Hypothalamus (tissue), 51 donors: Measurements from ENCODE around the gene CAMK1.

ENCODE experiments used
- DNase-seq, 51 donors: peaks; one replicate each; lab custom pipeline; 2025; lab: John Stamatoyannopoulos, UW

The CAMK1 gene

DNA sequence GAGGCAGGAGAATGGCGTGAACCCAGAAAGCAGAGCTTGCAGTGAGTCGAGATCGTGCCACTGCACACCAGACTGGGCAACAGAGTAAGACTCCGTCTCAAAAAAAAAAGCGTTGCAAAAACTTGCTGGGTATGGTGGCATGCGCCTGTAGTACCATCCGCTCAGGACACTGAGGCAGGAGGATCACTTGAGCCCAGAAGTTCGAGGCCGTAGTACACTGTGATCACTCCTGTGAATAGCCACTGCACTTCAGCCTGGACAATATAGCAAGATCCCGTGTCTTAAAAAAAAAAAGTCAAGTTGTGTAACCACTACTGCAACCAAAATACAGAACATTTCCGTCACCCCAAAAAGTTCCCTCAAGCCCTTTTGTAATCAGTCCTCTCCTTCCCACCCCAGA lies 24.7 kb upstream of the CAMK1 start:
- no peak for DNase-seq

DNA sequence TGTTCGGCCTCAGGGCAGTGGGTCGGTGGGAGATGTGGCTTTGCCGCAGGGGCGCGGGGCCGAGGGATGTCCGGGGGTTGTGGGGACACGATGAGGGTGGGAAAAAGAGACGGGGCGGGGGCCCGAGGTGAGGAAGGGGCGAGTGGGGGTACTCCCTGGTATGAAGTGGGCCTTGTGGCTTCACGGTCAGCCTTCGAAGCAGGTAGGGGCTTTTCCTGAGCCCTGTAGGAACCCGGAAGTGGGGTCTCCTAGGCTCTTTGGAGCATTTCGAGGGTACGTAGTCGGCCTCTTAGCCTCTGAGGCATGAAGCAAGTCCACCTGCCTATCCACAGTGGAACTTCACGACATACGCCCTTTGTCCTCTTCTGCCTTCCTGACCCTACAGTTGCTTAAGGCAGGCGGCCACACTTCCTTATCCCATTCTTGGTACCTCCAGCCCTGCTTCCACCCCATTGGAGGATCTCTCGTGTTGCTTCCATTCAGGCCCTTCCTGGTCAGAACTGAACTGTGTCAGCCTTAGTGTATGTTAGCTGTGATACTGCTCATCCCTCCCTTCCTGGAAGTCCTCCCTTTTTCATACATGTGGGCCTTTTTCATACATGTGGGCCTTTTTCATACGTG lies 23.5 kb upstream of the CAMK1 start:
- DNase-seq = no peak

- DNase-seq = peak; percentile 78 to 98 (median 91)
Measured at GRCh38 chr3:9792405-9793160, 22.8 kb upstream of the CAMK1 start, which contains the start of the genes ARPC4 and TADA3. TSS of gene ARPC4 (plus strand) at chr3:9793082. CDS start at chr3:9793122, 40 bp downstream. TSS of gene TADA3 (minus strand) at chr3:9792473. CDS start at chr3:9791466, 1,007 bp downstream.

GRCh38 chr3:9791790-9792404 lies 22.1 kb upstream of the CAMK1 start:
- no peak for DNase-seq

- no peak for DNase-seq
Measured at GRCh38 chr3:9791127-9791526, 21.4 kb upstream of the CAMK1 start.

GRCh38 chr3:9787714-9788113 lies 18.0 kb upstream of the CAMK1 start:
- no peak for DNase-seq

- DNase-seq = no peak
Measured at GRCh38 chr3:9786825-9787669, 17.3 kb upstream of the CAMK1 start.

DNA sequence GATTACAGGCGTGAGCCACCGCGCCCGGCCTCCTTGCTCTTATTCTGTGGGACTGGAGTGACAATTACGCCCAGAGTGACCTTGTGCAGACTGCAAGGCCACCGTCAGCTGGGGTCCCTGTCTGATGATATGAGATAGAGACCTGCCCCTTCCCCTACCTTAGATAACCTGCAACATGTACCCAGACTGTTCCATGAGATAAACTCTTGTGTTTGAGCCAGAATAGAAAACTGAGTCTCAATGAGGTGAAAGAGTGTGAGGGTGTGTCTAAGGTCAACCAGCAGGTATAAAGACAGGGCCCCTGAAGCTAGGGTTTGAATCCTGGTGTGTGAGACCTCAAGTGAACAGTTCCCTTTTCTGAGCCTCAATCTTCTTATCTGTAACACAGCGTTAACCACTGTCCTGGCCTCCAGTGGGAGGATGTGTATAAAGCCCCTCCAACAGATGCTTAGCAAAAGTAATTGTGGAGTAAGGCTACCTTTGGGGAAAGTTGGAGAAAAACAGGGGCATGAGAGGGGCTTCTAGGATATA lies 16.5 kb upstream of the CAMK1 start:
- DNase-seq = no peak

DNA sequence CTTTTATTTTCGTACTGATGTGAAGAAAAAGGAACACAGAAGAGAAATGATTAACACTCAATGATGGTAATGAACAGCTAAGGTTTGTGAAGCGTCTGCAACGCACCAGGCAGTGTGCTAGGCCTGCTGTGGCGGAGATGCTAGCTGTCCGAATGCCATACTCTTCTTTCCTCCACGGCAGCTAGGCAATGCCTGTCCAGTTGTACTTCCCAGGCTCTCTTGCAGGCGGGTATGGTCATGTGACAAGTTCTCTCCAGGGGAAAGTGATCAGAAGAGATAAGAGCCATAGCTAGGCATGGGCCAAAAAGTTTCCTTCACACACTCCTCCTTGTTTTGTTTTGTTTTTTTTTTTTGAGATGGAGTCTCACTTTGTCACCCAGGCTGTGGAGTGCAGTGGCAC lies 15.9 kb upstream of the CAMK1 start:
- DNase-seq = no peak

GRCh38 chr3:9784965-9785364 lies 15.2 kb upstream of the CAMK1 start:
- DNase-seq = no peak

DNA sequence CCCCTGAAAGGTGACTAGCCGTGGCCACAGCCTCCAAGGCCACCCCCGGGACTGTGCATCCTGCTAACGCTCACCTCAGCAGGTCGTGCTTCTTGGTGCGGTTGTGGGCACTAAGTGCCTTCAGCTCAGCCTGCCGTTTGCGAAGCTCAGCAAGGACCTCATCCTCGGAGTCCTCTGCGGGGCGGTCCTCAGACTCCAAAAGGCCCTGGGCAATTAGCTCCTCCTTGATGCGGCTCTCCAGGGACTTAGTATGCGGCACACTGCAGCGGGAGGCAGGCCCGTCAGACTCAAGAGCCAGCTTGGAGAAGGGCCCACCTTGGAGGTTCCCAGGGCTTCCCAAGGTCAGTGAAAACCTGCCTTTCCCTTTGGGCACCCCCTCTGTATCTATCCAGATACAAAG lies 14.2 kb upstream of the CAMK1 start:
- DNase-seq = peak in 15 of 51 donors; percentile 15 to 74 (median 34)

DNA sequence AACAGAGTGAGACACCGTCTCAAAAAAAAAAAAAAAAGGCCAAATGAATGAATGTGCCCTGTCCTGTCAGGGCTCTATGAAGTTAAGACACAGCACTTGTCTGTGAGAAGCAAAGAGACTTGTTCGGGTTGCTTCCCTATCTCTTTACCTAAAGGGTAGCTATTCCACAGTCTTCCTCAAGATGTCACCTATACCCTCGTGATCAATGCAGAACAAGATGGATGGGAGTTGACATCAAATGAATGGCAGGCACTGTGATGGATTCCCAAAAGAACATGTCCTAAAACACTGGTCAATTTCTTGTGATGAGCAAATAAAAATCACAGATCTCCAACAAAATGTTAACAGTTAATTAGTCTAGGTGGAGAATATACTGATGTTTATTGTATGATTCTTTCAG lies 13.0 kb upstream of the CAMK1 start:
- no peak for DNase-seq

DNA sequence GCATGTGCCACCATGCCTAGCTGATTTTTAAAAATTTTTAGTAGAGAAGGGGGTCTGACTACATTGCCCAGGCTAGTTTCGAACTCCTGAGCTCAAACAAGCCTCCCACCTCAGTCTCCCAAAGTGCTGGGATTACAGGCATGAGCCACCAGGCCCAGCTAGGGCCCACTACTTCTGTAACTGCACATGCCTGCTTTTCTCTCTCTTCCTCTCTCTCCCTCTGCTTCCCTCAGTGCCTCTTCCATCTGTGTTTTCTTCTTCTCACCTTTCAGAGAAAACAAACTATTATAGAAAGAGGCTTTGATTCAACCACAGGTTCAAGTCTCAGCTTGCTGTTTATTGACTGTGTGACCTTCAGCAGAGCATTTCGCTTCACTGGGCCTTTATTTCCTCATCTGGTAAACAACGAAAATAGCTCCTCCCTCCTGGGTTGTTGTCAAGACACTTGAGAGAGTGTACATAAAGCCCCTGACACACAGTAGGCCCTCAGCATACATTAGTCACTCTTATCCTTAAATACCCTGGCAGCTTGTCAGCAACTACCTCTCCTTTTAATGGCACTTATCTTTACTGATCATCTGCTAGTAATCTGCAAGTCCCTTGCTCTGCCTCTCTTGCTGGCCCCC lies 12.3 kb upstream of the CAMK1 start:
- DNase-seq = no peak

- no peak for DNase-seq
Measured at GRCh38 chr3:9781551-9781950, 11.8 kb upstream of the CAMK1 start.

DNA sequence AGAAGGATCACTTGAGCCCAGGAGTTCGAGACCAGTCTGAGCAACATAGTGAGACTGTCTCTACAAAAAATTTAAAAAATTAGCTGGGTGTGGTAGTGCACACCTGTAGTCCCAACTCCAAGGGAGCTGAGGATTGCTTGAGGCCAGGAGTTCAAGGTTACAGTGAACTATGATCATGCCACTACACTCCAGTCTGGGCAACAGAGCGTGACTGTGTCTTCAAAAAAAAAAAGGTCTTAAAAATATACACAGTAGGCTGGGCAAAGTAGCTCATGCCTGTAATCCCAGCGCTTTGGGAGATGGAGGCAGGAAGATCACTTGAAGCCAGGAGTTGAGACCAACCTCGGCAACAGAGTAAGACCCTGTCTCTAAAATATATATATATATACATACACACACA lies 11.2 kb upstream of the CAMK1 start:
- no peak for DNase-seq

DNA sequence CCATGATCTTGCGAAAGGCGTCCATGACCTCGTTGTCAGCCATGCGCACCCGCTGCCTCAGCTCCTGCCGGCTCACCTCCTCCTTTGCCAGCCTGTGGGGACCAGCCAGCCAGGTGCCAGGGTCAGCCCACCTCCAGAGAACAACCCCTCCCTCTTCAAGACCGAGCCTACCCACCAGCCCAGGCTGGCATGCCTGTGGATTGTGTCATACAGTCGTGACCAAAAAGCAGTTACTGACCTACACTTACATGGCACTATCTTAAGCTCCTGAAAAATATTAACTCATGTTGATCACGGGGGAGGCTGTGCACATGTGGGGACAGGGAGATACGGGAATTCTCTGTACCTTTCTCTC lies 10.7 kb upstream of the CAMK1 start:
- peak in 1 of 51 donors; percentile 43 for DNase-seq

- peak in 4 of 51 donors; percentile 11 to 40 (median 26) for DNase-seq
Measured at GRCh38 chr3:9779721-9780457, 10.1 kb upstream of the CAMK1 start.

- no peak for DNase-seq
Measured at GRCh38 chr3:9779075-9779593, 9.4 kb upstream of the CAMK1 start.
